Choroid plexus epithelial cell (primary cell): Measurements from ENCODE around the gene RBM24.

Experiments
- DNase-seq: peaks from one replicate; pipeline ENCODE4 v3.0.0-alpha.2; 2010; ENCODE audit warnings: low read depth
- H3K4me3 ChIP-seq: 2 replicates; pipeline ENCODE4 v1.5.1; 2011; ENCODE audit warnings: low read depth, mild to moderate bottlenecking, control low read depth, low read length, moderate library complexity
- TF ChIP-seq, protein P1 (sequence below): conservative IDR thresholded peaks from 2 replicates; pipeline ENCODE4 v1.5.1; 2011; ENCODE audit warnings: low read depth, mild to moderate bottlenecking, control low read depth, inconsistent platforms, low read length, moderate library complexity

The RBM24 gene

GRCh38 chr6:17339308-17339670 lies 58.1 kb downstream of the RBM24 start:
- no peak for DNase-seq
- TF ChIP-seq, protein P1, sequence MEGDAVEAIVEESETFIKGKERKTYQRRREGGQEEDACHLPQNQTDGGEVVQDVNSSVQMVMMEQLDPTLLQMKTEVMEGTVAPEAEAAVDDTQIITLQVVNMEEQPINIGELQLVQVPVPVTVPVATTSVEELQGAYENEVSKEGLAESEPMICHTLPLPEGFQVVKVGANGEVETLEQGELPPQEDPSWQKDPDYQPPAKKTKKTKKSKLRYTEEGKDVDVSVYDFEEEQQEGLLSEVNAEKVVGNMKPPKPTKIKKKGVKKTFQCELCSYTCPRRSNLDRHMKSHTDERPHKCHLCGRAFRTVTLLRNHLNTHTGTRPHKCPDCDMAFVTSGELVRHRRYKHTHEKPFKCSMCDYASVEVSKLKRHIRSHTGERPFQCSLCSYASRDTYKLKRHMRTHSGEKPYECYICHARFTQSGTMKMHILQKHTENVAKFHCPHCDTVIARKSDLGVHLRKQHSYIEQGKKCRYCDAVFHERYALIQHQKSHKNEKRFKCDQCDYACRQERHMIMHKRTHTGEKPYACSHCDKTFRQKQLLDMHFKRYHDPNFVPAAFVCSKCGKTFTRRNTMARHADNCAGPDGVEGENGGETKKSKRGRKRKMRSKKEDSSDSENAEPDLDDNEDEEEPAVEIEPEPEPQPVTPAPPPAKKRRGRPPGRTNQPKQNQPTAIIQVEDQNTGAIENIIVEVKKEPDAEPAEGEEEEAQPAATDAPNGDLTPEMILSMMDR: no peak
- no peak overlapping the region for H3K4me3 ChIP-seq

DNA sequence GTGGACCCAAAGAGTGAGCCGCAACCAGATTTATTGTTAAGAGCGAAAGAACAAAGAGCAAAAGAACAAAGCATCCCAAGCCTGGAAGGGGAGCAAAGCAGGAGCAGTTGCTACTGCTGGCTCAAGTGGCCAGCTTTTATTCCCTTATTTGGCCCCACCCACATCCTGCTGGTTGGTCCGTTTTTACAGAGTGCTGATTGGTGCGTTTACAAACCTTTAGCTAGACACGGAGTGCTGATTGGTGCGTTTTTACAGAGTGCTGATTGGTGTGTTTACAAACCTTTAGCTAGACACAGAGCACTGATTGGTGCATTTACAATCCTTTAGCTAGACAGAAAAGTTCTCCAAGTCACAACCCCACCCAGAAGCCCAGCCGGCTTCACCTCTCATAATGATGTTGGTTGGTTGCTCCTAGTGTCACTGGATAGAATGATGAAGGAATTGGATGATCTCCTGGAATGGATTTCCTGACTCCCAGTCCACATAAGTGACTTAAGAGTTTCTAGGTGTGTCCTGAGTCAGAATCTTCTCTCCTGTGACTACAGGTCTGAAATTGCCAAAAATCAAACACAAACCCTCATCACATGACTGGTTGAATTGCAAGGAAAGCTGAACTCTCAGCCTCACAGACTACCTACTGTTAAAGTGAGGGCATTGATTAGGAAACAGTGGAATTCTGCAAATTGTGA lies 60.1 kb downstream of the RBM24 start:
- no peak overlapping the region for H3K4me3 ChIP-seq
- TF ChIP-seq, protein P1: no peak
- no peak for DNase-seq

- TF ChIP-seq, protein P1: no peak
- DNase-seq: no peak
- no peak overlapping the region for H3K4me3 ChIP-seq
These were observed 60.7 kb downstream of the RBM24 start for GRCh38 chr6:17341891-17342290.

DNA sequence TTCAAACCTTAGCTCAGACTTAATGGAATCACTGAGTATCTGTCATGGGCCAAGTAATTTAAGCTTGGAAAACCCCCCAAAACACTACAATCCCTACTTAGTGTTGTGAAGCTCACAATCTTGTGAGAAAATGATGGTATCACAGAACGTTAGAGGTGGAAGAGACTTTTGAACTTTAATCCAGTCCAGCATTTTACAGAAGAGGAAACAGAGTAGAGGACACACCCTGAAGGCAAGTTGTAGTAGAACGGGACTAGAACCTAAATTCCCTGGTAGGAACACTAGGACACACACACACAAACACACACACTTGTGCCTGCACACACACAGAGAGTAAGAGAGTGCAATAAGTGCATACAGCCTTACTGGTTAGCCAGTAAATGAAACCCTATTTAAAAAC lies 62.1 kb downstream of the RBM24 start:
- H3K4me3 ChIP-seq: no peak overlapping the region
- TF ChIP-seq, protein P1: no peak
- no peak for DNase-seq
